ENCODE results near the gene ZGPAT.

DNA sequence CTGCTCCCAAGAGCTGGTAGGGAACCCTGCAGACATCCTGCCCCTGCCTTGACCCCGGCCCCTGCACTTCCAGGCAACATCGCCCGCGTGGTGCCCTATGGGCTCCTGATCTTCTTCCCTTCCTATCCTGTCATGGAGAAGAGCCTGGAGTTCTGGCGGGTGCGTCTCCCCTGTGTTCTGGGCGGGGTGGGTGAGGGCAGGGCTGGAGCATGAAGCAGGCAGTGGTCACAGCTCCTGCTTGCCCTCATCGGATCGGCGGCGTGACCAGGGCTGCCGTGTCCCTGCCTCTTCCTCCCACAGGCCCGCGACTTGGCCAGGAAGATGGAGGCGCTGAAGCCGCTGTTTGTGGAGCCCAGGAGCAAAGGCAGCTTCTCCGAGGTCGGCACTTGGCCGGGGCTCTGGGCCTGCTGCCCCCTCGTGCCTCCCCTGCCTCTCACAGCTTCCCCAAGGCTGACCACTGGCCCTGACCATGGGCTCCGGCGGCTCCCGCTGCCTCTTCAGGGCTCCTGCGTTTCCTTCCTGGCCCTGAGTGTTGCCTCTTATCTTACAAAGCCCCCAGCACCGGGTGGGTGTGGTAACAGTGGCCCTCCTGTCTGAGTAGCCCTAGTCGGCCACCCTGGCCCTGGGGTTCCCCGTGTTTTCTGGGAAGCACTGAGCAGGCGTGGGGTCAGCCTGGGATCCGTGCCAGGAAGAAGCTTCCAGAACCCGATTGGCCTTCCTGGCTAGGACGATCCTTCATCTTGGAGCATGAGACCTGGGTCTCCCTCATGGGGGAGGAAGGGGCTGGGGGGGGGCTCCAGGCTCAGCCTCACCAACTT is 19.4 kb upstream of the ZGPAT start:
- TF ChIP-seq, protein P1, sequence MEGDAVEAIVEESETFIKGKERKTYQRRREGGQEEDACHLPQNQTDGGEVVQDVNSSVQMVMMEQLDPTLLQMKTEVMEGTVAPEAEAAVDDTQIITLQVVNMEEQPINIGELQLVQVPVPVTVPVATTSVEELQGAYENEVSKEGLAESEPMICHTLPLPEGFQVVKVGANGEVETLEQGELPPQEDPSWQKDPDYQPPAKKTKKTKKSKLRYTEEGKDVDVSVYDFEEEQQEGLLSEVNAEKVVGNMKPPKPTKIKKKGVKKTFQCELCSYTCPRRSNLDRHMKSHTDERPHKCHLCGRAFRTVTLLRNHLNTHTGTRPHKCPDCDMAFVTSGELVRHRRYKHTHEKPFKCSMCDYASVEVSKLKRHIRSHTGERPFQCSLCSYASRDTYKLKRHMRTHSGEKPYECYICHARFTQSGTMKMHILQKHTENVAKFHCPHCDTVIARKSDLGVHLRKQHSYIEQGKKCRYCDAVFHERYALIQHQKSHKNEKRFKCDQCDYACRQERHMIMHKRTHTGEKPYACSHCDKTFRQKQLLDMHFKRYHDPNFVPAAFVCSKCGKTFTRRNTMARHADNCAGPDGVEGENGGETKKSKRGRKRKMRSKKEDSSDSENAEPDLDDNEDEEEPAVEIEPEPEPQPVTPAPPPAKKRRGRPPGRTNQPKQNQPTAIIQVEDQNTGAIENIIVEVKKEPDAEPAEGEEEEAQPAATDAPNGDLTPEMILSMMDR (IDR thresholded peaks at IDR 0.05; ENCODE audit: low read length) = no peak
- TF ChIP-seq EZH2 (IDR thresholded peaks at IDR 0.05; ENCODE audit: borderline replicate concordance, low read length) = no peak
